Measurements from ENCODE around the gene CHMP5. TPM values are rescaled to one million over a fixed set of nuclear protein-coding genes. Genes with fewer than 3 reads are reported as not detected.

Gene CHMP5
- polyA plus RNA-seq, 1 donor (not counting 4 experiments of a cell fraction or from before 2014, with no cell fraction given), result 132 TPM

GRCh38 chr9:33254211-33254610 is 10.6 kb upstream of the CHMP5 start:
- FAIRE-seq (no peak), DNase-seq (ENCODE audit: low read depth, low spot score) (no peak)
- TF ChIP-seq CTCF (optimal IDR thresholded peaks at IDR 0.05 in 1 of 3, IDR thresholded peaks at IDR 0.05 in 1 of 3, conservative IDR thresholded peaks at IDR 0.05 in 1 of 3; ENCODE audit: extremely low read depth in 1 of 3, insufficient read depth in 2 of 3, low read length in 3 of 3) (no peak), EZH2 (IDR thresholded peaks at IDR 0.05; ENCODE audit: low read length) (no peak)
- Histone ChIP-seq H3K9ac (ENCODE audit: control insufficient read depth, extremely low read depth, insufficient read depth, low read length) (no peak overlapping the region), H3K79me2 (ENCODE audit: control insufficient read depth, insufficient read depth, low read length) (no peaks in the 10 kb centered on the region), H3K9me1 (ENCODE audit: control insufficient read depth, extremely low read depth, insufficient read depth, low read length) (no peaks in the 10 kb centered on the region), H4K20me1 (ENCODE audit: control insufficient read depth, extremely low read depth, insufficient read depth, low read length) (no peaks in the 10 kb centered on the region), H3K9me3 (ENCODE audit: control insufficient read depth, low read depth, low read length) (no peaks in the 10 kb centered on the region), H3K27ac (ENCODE audit: control insufficient read depth, insufficient read depth, low read length) (no peak overlapping the region), H3K4me3 (ENCODE audit: control insufficient read depth in 2 of 3, extremely low read depth in 1 of 3, insufficient read depth in 2 of 3, low read depth in 1 of 3, low read length in 3 of 3) (no peak overlapping the region), H3K4me1 (ENCODE audit: control insufficient read depth, extremely low read depth, insufficient read depth, low read length) (peaks cover 23% of the 10 kb centered on the region), H3K4me2 (ENCODE audit: control insufficient read depth, extremely low read depth, insufficient read depth, low read depth, low read length) (no peak overlapping the region), H3K36me3 (ENCODE audit: control insufficient read depth in 2 of 2, extremely low read depth in 1 of 2, insufficient read depth in 2 of 2, low read length in 2 of 2) (peaks cover 25 to 43% of the 10 kb centered on the region in 2 experiments), H2AFZ (ENCODE audit: control insufficient read depth, low read length) (no peak overlapping the region), H3K27me3 (ENCODE audit: control insufficient read depth, extremely low read depth, insufficient read depth, low read length) (no peaks in the 10 kb centered on the region)
- dilution Hi-C loops (cut with MboI; ENCODE audit: extremely low pct_ligation_motif_present, low sequenced_read_pairs), result no loop called here

GRCh38 chr9:33255014-33255413 is 9.8 kb upstream of the CHMP5 start:
- Histone ChIP-seq H3K4me3 (ENCODE audit: control insufficient read depth in 2 of 3, extremely low read depth in 1 of 3, insufficient read depth in 2 of 3, low read depth in 1 of 3, low read length in 3 of 3) (no peak overlapping the region), H3K9me1 (ENCODE audit: control insufficient read depth, extremely low read depth, insufficient read depth, low read length) (no peaks in the 10 kb centered on the region), H3K9ac (ENCODE audit: control insufficient read depth, extremely low read depth, insufficient read depth, low read length) (no peak overlapping the region), H3K27me3 (ENCODE audit: control insufficient read depth, extremely low read depth, insufficient read depth, low read length) (no peaks in the 10 kb centered on the region), H2AFZ (ENCODE audit: control insufficient read depth, low read length) (no peak overlapping the region), H4K20me1 (ENCODE audit: control insufficient read depth, extremely low read depth, insufficient read depth, low read length) (no peaks in the 10 kb centered on the region), H3K4me1 (ENCODE audit: control insufficient read depth, extremely low read depth, insufficient read depth, low read length) (peaks cover 22% of the 10 kb centered on the region), H3K27ac (ENCODE audit: control insufficient read depth, insufficient read depth, low read length) (no peak overlapping the region), H3K4me2 (ENCODE audit: control insufficient read depth, extremely low read depth, insufficient read depth, low read depth, low read length) (no peak overlapping the region), H3K79me2 (ENCODE audit: control insufficient read depth, insufficient read depth, low read length) (peaks cover 2% of the 10 kb centered on the region), H3K9me3 (ENCODE audit: control insufficient read depth, low read depth, low read length) (no peaks in the 10 kb centered on the region), H3K36me3 (ENCODE audit: control insufficient read depth in 2 of 2, extremely low read depth in 1 of 2, insufficient read depth in 2 of 2, low read length in 2 of 2) (peaks cover 29 to 45% of the 10 kb centered on the region in 2 experiments)
- TF ChIP-seq CTCF (optimal IDR thresholded peaks at IDR 0.05 in 1 of 3, IDR thresholded peaks at IDR 0.05 in 1 of 3, conservative IDR thresholded peaks at IDR 0.05 in 1 of 3; ENCODE audit: extremely low read depth in 1 of 3, insufficient read depth in 2 of 3, low read length in 3 of 3), result no peak
- TF ChIP-seq EZH2 (IDR thresholded peaks at IDR 0.05; ENCODE audit: low read length), result no peak
- FAIRE-seq, result no peak
- dilution Hi-C loops (cut with MboI; ENCODE audit: extremely low pct_ligation_motif_present, low sequenced_read_pairs), result no loop called here
- DNase-seq (ENCODE audit: low read depth, low spot score), result no peak
